Stomach (tissue), 4 donors: ENCODE results near the gene ALG8.

Experiments
- CTCF ChIP-seq, 7 experiments: fragments of 450-650 bp in 4 of 7; fragments of 200-600 bp in 3 of 7; sonication (generic) in 3 of 7; IDR thresholded peaks; one replicate each; pipeline ENCODE4 v1.5.1; 2016 to 2019; ENCODE audit warnings: antibody characterized with exemption in 7 of 7, control low read depth in 2 of 7, mild to moderate bottlenecking in 1 of 7
- EP300 ChIP-seq: sonication (generic); formaldehyde crosslinking; IDR thresholded peaks from one replicate; pipeline ENCODE4 v1.6.1; 2017; ENCODE audit warnings: antibody characterized with exemption
- POLR2A ChIP-seq, 4 donors: fragments of 450-650 bp; IDR thresholded peaks; one replicate each; pipeline ENCODE4 v1.6.1; 2016; ENCODE audit warnings: antibody characterized with exemption in 4 of 4, control low read depth in 2 of 4, mild to moderate bottlenecking in 1 of 4, moderate library complexity in 1 of 4
- POLR2AphosphoS5 ChIP-seq, 3 donors: sonication (generic); formaldehyde crosslinking; IDR thresholded peaks; one replicate each; pipeline ENCODE4 v1.6.1; 2016; ENCODE audit warnings: antibody characterized with exemption in 3 of 3

GRCh38 chr11:78140392-78141077 is 1.1 kb upstream of the ALG8 start:
- TF ChIP-seq CTCF (IDR thresholded peaks at IDR 0.05): no peak
- TF ChIP-seq POLR2A (IDR thresholded peaks at IDR 0.05): no peak
- TF ChIP-seq POLR2AphosphoS5 (IDR thresholded peaks at IDR 0.05): no peak
- TF ChIP-seq EP300: no peak
